Stimulated activated CD8-positive, alpha-beta memory T cell treated with anti-CD3 and anti-CD28 coated beads, Interleukin-4, amount 100 ng/mL, for 24 hours (primary cell): Measurements from ENCODE around the gene TBC1D22A.

ENCODE experiments used
- DNase-seq: peaks from one replicate; pipeline ENCODE4 v3.0.0-alpha.2; 2020; ENCODE audit warnings: low read depth

The TBC1D22A gene

GRCh38 chr22:47190957-47191670, 428.7 kb downstream of the TBC1D22A start:
- DNase-seq, result no peak

GRCh38 chr22:47191671-47192650, 429.5 kb downstream of the TBC1D22A start:
- DNase-seq, result no peak

GRCh38 chr22:47192651-47193437, 430.4 kb downstream of the TBC1D22A start:
- DNase-seq, result no peak

GRCh38 chr22:47193606-47194329, 431.3 kb downstream of the TBC1D22A start:
- no peak for DNase-seq

- DNase-seq, result no peak
These were observed 432.2 kb downstream of the TBC1D22A start for GRCh38 chr22:47194476-47195155.

GRCh38 chr22:47195156-47195483, 432.7 kb downstream of the TBC1D22A start:
- no peak for DNase-seq

- no peak for DNase-seq
These were observed 433.2 kb downstream of the TBC1D22A start for GRCh38 chr22:47195484-47196165.

GRCh38 chr22:47196166-47196849, 433.9 kb downstream of the TBC1D22A start:
- no peak for DNase-seq

- no peak for DNase-seq
These were observed 434.7 kb downstream of the TBC1D22A start for GRCh38 chr22:47196881-47197772.

- DNase-seq, result no peak
These were observed 435.5 kb downstream of the TBC1D22A start for GRCh38 chr22:47197773-47198500.

- no peak for DNase-seq
These were observed 436.4 kb downstream of the TBC1D22A start for GRCh38 chr22:47198801-47199251.

- no peak for DNase-seq
These were observed 437.0 kb downstream of the TBC1D22A start for GRCh38 chr22:47199261-47199978.

GRCh38 chr22:47199979-47200272, 437.5 kb downstream of the TBC1D22A start:
- no peak for DNase-seq

- no peak for DNase-seq
These were observed 438.0 kb downstream of the TBC1D22A start for GRCh38 chr22:47200273-47201051.

- DNase-seq, result no peak
These were observed 438.9 kb downstream of the TBC1D22A start for GRCh38 chr22:47201186-47201995.
